Measurements from ENCODE around the gene ZNF580.

ZNF580 gene, protein sequence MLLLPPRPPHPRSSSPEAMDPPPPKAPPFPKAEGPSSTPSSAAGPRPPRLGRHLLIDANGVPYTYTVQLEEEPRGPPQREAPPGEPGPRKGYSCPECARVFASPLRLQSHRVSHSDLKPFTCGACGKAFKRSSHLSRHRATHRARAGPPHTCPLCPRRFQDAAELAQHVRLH

DNA sequence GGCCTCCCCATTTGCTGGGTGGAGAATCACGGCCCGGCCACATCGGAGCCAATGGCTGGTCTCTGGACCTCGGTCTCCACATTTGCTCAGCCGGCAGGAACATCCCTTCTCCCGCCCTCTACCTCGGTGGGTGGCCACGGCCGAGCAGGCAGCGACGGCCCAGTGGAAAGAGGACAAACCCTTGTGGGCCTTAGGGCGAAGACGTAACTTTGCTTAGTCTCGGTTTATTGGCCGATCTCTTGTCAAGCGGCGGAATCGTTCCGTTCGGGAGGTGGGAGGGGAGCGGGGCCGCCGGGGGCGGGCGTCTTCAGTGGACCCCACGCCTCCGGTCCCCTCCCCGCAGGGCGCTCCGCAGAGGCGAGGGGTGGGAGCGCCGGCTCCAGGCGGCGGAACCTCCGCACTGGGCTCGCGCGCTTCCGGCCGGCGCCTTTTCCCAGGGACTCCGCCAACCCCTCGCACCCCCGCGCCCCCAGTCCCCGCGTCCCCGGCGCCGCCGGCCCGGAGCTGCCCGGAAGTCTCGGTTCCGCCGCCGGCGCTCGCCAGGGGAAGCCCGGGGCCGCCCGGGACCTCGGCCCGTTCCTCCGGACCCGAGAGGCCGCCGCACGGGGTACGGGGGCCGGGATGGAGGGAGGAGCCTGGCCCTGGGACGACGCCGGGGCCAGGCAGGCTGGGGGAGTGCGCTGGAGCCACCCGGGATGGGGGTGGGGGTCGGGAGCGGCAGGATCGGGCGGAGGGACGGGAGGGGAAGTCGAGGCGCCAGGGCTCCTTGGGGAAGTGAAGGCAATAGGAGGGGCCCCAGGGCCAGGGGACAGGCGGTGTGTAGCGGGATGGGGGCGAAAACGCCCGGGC is at the start of gene ZNF580:
Gene ZNF580, plus strand, starts transcription at position 426 of the 849 bp plus-strand sequence. CDS start 1,507 bp downstream, outside the sequence.
- peak; percentile 70 for DNase-seq

DNA sequence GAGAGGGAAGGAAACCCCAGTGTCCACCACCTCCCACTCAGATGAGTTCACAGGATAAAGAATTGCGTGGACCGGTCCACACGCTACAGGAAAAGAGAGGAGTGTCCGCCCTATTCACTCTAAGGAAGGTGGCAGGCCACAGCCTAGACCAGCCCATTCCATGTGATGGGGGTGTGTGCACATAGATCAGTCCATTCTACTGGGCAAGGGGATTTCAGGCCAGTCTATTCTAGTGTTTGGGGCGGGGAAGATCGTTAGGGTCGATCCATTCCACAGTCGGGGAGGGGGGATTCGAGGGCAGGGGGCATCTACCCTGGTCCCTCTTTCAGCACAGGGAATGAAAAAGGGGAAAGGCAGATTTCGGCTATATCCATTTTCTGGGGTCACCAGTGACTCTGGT is 49.2 kb upstream of the ZNF580 start:
- DNase-seq = no peak

DNA sequence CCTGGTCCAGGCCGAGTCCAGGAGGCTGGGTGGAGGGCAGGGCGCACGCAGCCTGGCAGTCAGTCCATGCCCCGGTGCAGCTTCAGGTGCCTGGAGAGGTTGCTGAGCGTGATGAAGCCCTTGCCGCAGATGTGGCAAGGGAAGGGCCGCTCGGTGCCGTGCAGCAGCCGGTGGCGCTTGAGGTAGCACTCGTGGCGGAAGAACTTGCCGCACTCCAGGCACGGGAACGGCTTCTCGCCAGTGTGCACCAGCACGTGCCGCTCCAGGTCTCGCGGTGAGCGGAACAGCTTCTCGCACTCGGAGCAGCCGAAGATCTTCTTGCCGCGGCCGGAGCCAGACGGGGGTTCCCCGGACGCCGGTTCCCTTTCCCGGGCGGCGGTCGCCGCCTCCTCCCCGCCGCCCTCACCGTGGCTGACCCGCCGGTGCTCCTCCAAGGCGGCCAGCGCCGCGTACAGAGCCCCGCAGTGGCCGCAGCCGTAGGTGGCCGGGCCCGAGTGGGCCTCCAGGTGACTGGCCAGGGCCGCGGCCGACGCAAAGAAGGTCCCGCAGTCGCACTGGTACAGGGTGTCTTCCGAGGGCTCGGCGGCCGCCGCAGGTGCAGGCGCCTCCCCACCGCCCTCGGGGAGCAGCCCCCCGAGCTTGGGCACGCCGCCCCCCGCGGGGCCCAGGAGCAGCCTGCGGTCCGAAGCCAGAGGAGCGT is 48.3 kb upstream of the ZNF580 start:
- DNase-seq = no peak

DNA sequence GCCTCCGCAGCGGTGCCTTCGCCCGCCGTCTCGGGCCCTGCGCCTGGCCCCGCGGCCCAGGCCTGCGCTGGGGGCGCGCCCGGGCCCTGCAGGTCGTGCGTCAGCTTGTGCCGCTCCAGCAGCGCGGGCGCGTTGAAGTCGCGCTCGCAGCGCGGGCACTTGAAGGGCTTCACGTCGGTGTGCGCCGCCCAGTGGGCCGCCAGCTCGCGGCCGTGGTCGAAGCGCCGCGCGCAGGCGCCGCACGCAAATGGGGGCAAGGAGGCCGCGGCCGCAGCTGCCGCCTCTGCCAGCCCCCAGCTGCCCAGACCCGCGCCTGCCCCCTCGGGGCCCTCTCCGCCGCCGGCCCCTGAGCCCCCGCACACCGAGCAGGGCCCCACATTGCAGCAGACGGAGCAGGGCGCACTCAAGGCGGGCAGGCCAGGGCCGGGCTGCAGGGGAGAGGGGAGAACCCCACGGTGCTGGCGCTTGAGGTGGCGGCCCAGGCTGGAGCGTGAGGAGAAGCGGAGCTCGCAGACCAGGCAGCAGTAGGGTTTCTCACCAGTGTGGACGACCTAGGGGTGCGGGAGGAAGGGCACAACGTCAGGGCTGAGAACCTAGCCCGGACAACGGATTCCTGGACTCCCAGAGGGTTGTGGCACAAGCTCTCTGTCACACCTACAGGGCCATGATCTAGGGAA is 47.6 kb upstream of the ZNF580 start:
- no peak for DNase-seq

DNA sequence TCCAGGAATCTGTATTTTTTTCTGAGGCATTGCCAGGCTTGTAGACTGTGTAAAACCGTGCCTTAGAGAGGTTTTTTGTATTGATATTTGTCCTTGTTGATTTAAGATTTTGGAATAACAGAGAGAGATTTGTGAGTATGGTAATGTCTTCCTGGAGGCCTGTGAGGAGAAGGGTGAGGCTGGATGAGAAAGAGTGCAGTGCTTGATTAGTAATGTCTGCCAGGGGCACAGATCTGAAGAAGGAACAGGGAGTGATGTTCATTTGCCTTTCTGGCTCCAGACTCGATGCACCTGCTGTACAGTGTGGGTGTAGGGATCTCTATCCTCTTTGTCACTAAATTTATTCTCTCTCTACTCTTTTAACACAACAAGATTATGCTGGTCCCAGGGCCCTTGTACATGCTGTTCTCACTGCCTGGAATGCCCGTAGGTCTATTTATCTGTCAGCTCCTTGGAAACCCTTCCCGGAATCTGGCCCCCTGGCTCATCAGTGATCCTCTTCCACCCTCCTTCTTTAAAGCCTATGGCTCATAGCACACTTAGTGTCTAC is 45.7 kb upstream of the ZNF580 start:
- no peak for DNase-seq

DNA sequence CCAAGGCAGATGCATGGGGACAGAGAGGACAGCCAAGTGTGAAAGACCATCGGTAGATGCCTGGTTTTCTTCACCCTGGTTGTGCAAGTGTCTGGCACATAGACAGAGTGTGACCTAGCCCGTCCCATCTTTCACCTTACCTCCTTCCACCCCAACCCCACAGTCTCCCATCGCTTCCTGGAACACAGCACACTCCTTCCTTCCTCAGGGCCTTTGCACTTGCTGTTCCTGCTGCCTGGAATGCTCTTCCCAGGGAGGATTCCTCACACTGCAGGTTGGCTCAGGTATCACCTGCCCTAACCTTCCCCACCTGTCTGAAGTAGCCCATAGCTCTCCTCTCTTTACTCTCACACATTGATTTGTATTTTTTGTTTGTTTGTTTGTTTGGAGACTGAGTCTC is 44.5 kb upstream of the ZNF580 start:
- no peak for DNase-seq

DNA sequence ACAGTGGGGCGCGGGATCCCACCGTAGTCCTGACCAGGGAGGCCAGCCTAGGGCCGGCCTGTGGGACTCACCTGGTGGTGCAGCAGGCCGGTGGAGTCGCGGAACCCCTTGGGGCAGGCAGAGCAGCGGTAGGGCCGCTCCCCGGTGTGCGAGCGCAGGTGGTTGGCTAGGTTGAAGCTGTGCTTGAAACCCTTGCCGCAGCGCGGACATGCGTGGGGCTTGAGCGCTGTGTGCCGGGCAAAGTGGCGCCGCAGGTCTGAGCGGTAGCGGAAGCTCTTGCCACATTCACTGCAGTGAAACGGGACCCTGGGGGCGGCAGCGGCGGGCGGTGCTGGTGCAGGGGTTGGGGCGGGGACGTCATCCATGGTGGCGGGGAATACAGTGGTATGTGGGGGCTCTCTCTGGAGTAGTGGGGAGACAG is 43.3 kb upstream of the ZNF580 start:
- DNase-seq = no peak

DNA sequence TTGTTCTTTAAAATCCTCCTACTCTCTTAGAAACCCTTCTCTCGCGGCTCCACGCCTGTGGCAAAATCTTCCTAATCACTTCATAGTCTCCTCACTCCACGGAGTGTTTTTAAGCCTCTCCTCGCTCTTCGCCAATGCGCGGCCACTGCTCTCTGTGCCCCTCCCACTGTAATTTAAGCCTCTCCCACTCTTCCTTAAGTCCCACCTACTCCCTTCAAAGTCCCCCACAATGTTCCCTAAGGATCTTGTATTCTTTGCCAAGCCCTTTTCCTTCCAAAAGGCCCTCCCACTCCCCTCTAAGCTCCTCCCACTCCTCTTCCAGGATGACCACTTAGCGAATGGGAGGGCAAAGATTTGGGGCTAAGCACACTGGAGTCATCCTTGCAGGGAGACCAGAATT is 42.8 kb upstream of the ZNF580 start:
- no peak for DNase-seq

DNA sequence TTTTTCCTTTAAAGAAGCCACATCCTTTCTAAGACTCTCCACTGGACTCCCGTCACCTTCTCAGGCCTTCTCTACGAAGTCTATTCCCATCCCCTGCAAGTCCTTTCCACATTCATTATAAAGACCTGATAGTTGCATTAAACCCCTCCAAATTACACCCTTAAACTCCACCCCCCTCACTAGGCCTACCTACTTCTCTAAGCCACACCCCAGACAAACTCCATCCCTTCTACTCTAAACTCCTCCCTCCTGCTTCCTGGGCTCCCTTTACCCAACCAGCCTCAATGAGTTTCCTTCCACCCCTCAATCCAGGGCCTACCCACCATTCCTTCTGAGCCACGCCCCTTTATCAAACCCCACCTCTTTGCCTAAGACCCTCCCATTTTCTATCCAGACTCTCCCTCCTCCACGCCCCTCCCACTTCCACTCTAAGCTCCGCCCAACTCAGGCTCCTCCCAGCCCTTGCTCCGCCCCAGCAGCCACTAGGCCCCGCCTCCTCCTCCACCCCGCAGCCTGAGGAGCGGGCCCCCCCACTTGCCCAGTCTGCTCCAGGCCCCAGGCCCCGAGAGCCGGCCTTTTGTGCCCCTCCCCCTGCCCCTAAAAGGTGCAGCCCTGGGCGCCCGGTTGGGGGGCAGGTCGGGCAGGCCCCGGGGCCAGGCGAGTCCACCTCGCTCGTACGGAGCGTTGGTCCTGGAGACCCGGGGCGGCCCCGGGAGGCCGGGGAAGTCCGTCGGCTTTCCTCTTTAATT is 41.9 kb upstream of the ZNF580 start:
- peak; percentile 95 for DNase-seq

DNA sequence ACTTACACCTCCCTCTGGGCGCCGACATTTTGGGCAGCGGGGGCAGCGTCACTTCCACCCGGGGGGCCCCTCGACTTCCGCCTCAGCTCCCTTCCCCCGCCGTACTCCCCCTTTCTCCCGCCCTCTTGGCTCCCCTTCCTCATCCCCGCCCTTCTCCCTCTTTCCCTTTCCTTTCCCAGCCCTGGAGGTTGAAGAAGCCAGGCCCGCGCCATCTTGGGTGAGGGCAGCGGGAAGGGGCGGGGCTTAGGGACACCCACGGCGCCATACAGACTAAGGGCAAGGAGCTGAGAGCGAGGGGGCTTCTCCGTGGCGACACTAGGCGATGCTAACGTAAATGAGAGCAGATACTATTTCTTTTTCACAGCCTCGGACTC is 41.3 kb upstream of the ZNF580 start, which contains the start of gene FIZ1:
Gene FIZ1, minus strand, starts transcription at position 50 of the 374 bp plus-strand sequence. CDS start 1,652 bp downstream, outside the sequence.
- peak; percentile 98 for DNase-seq

DNA sequence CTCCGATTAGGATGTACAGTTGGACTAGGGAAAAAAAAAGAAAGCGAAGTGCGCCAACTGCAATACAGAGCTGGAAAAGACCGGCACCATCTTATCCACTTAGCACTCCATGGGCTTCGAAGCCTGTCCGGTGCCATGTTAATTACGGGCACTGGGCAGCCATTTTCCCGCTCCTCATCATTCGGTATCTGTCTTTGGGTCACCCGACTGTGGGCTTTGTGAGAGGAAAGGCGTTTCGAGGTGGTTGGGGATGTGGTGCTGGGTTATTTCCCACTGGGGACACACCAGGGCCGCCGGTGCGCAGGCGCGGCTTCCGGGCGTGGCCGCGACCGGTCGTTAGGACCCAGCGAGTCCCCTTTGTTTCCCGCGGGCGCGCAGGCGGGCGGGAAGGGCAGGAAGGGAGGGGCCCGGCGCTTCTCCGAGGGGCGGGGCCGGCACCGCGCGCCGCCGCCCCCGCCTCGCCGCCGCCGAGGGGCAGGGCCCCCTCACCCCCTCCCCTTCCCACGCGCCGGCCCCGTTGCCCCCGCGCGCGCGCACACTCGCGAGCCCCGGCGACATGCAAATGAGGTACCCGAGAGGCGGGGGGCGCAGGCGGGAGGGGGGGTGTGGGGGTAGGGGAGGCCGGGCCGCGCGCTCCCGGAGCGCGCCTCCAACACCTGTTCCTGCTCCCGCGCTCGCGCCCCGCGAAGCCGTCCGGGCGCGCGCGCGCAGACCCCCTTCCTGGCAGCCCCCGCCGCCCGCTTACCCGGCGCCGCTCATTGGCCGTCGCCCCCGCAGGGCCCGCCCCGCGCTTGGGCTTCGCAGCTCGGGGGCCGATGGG is 40.8 kb upstream of the ZNF580 start, which contains the start of gene ZNF524:
Gene ZNF524, plus strand, starts transcription at position 447 of the 820 bp plus-strand sequence. CDS start 1,825 bp downstream, outside the sequence.
- DNase-seq = peak; percentile 90

DNA sequence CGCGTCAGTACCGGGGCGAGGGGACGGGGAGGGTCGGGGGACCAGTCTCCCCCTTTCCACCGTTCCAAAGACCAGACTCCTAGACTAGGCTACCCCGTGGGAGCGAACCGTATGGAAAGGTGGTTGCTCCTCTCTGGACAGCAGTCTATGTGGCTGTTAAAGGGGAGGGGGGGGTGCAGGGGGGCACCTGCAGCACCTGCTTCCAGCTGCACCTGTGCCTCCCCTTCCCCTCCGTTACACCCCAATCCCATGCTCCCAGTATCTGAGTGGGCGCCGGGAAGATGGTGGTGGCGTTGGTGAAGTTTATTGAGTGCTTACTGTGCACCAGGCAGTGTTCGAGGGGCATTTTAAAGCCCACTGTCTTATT is 40.2 kb upstream of the ZNF580 start:
- DNase-seq = no peak

DNA sequence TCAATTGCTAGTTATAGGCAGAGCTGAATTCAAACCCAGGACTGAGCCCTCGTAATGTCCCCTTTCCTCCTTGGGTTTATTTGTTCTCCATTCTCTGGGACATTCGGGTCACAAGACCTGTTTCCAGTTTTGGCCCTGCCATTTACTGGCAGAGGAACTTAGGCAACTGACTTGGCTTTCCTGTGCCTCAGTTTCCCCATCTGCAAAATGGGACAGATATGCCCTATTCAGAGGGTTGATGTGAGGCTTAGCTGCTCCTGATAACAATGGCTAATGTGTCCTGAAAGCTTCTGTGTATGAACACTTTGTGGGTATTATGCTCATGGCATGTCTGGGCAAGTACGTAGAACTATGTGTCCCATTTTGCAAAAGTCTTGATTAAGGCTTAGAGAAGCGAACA is 39.7 kb upstream of the ZNF580 start:
- no peak for DNase-seq

DNA sequence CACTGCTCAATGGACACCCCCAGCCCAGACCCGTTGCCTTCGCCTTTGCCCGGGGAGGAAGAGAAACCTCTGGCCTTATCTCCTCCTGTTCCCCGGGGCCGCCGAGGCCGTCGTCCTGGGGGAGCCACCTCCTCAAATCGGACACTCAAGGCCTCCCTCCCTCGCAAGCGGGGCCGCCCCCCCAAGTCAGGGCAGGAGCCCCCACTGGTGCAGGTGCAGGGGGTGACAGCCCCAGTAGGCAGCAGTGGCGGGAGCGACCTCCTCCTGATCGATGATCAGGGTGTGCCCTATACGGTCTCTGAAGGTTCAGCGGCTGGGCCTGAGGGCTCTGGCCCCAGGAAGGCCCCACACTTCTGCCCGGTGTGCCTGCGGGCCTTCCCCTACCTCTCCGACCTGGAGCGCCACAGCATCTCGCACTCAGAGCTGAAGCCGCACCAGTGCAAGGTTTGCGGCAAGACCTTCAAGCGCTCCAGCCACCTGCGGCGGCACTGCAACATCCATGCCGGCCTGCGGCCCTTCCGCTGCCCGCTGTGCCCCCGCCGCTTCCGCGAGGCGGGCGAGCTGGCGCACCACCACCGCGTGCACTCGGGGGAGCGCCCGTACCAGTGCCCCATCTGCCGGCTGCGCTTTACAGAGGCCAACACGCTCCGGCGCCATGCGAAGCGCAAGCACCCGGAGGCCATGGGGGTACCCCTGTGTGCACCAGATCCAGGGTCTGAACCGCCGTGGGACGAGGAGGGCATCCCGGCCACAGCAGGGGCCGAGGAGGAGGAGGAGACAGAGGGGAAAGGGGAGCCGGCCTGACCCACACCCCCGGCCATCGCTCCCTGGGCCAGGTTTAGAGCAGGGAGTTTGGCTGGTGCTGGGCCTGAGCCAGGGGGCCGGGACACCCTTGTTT is 38.4 kb upstream of the ZNF580 start:
- no peak for DNase-seq

DNA sequence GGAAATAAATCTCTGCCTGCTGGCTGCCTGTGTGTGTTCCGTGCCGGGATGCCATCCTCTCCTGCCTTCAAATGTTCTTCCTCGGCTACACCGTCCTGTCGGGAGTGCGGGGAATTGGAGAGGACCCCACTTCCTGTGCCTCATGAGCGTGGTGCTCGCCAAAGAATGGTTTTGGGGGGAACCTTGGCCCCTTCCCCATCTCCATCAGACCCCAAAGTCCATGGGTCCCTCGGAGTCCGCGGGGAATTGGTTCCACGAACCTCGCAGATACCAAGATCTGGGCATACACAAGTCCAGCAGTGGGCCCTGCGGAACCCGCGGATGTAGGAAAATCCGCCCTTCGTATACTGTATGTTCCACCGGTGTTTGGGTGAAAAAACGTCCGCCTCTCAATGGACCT is 37.7 kb upstream of the ZNF580 start:
- no peak for DNase-seq

DNA sequence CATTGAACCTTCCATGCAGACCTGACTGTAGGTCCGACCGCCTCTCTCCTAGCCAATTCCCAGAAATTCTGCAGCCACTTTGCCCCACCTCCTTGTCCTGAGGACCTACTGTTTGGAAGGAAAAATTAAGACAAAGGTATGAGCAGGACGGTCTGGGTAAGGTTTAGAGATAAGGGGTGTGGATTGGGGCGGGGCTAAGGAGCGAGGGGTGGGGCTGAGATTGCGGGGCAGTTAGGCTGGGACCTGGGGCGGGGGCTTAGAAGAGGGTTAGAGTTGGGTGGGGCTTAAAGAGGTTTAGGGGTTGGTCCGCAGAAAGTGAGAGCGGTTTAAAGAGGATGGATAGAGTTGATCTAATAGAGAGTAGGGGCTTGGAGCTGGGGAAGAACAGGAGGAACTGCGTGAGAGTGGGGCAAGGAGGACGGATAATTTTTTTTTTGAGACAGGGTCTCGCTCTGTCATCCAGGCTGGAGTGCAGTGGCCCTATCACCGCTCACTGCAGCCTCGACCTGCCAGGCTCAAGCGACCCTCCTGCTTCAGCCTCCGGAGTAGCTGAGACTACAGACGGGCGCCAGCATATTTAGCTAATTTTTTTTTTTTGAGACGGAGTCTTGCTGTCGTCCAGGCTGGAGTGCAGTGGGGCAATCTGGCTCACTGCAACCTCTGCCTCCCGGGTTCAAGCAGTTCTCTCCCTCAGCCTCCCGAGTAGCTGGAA is 37.1 kb upstream of the ZNF580 start:
- DNase-seq = no peak

DNA sequence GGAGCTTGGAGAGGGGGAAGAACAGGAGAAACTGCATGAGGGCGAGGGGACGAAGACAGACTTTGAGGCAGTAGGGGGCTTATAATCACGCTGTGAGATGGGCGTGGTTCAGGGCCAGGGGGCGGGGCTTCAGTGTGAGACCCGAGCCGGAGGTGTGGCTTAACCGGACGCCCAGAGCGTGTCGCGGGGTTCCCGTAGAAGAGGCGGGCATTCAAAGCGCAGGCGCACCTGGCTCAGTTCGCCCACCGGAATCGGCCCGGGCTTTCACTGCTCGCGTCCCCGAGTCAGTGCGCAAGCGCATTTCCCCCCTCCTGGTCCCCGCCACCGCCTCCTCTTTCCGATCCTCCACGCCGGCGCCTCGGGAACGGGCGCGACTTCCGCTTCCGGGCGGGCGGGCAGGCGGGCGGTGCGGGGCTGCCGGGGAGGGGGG is 35.6 kb upstream of the ZNF580 start:
- peak; percentile 99 for DNase-seq

DNA sequence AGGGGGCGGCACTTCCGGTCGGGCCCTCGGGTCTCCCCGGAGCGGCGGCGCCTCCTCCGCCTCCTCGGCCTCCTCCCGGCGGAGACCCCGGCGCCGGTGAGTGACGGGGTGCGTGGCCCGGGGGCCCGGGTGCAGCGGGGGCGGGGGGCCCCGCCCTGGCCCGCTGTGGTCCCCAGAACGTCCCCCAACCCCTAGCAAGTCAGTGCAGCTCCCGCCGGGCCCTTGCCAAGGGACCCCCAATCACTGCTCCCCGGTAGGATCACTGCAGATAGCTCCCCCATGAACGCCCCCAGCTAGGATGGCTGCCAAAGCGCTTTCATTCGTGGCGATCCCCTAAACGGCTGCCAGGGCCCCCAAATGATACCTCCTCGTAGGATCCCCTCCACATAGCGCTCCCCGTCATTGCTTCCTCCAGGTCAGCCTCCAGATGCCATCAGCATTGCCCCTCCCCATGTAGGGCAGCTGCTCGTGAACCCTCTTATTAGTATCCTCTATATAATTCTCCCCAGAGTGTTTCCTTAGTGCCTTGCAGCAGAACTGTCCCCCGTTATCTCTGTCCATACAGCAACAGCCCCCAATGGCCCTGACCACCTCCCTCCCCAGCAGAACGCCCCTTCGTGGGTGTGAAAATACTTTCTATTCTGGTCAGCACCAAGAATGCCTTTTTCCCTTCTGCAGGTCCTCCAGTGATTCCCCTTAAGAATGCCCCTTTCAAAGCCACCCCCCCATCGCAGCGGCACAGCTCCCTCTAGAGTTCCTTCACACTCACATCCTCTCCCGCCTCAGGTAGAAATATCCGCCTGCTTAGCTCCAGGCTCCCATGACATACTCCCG is 34.9 kb upstream of the ZNF580 start, which contains the start of gene ZNF865:
Gene ZNF865, plus strand, starts transcription at position 11 of the 834 bp plus-strand sequence. CDS start 7,972 bp downstream, outside the sequence.
- peak; percentile 75 for DNase-seq

Measured in CD4-positive, alpha-beta T cell treated with Interleukin-12 subunit alpha and Interleukin-12 subunit beta, for 1 hour (primary cell).